ENCODE results near the gene FOSL2.

Gene FOSL2

GRCh38 chr2:28413899-28414295, 21.2 kb downstream of the FOSL2 start:
- peak; percentile 19 for DNase-seq

DNA sequence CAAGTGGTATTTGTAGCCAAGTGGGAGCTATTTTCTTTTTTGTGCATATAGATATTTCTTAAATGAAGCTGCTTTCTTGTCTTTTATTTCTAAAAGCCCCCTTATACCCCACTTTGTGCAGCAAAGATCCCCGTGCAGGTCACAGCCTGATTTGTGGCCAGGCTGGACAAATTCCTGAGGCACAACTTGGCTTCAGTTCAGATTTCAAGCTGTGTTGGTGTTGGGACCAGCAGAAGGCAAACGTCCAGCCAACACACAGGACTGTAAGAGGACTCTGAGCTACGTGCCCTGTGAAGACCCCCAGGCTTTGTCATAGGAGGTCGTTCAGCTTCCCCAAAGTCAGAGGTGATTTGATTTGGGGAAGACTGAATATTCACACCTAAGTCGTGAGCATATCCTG, 21.9 kb downstream of the FOSL2 start:
- no peak for DNase-seq

DNA sequence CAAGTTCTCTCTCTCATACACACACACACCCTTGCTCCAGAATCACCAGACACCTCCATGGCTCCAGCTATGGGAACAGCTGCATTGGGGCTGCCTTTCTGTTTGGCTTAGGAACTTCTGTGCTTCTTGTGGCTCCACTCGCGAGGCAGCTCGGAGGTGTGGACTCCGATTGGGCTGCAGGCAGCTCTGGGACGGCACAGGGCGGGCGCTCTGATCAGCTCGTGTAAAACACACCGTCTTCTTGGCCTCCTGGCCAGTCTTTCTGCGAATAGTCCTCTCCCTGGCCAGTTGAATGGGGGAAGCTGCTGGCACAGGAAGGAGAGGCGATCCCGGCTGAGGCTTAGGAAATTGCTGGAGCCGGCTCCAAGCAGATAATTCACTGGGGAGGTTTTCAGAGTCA, 22.4 kb downstream of the FOSL2 start:
- DNase-seq: peak; percentile 27

DNA sequence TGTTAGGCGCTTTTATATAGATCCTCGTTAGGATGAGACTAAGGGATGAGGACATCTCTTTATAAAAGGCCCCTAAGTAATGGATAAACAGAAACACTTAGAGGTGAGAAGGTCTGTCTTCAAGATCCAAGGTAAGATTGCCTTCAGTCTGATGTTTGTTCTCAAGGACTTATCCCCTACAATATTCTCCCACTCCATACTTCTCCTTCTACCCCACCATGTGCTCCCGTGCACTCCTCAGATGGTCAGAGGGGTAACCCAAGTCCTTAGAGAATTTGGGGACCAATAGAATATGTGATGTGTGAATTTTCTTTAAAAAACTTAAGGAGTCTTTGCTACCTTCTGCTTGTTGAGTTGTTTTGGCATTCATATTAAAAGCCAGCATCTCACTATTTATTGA, 23.1 kb downstream of the FOSL2 start:
- DNase-seq: no peak

GRCh38 chr2:28419003-28419402, 26.3 kb downstream of the FOSL2 start:
- DNase-seq: no peak

DNA sequence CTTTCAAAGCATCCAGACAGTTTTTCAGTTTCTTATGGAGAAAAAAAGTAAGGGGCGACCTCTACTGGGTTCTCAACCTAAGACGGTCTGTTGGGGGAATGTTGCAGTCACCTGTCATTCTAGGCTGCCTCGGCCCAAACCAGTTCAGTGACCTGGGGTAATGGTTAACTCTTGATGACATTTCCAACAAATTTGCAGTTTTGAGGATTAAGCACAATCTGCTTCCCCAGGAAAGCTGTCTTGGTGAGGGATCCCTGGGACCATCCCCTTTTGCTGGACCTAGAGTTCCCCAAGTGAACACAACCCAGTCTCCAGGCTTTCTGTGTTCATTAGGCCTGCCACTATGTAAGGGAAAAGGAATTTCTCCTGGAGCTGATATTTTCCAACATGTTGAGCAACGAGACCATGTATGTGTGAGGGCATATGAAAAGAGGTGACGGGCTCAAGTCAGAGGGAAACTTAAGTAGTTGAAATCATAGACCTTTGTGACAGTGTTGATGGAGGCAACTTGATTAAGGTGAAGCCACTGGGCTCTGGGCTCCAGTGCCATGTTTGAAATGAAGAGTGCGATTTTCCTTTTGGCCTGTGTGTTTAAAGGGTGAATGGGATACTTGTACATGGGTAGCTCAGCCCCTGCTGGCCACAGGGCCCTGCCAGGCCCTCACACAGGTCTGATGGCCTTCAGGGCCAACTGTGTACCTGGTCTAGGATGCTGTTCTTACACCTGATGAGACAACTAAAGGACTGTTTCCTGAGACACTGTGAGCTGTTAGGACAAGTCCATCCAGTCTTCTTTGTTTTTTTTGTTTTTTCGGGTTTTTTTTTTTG, 27.0 kb downstream of the FOSL2 start:
- DNase-seq: peak; percentile 23

GRCh38 chr2:28420722-28421121, 28.1 kb downstream of the FOSL2 start:
- no peak for DNase-seq

DNA sequence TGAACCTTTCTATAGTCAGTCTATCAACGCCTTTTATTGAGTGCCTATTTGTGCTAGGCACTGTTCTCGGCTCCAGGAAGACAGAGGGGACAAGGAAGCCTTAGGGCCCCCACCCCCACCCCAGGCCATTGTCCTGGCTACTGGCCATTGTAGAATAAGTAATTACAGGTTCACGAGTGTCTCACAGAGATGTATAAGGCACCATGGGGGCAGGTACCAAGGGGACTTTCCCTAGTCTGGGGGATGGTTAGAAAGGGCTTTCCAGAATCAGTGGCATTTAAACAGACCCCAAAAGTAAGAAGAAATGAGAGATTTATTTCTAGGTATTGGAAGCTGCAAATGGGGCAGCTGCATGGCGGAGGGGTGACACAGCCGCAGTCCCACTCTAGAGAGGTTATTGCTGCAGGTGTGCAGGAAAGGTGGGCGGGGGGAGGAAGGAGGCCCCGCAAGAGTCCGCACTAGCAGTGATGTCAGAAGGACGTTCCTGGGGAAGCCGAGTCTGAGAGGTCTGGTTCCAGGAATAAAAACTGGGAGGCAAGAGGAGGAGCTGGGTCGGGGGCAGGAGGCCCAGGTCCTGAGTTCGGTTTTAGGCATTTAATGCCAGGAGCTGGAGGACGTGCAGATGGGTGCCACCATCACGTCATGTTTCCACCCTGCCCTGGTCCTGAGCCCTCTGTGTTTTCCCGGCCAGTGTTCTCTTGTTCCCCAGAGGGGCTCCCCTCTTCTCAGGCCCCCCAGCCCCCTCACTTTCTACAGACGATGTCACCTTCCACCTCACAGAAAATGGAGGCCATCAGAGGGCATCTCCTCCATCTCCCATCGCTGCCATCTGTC, 30.5 kb downstream of the FOSL2 start:
- DNase-seq: peak; percentile 21

GRCh38 chr2:28423856-28424605, 31.4 kb downstream of the FOSL2 start:
- DNase-seq: peak; percentile 31

DNA sequence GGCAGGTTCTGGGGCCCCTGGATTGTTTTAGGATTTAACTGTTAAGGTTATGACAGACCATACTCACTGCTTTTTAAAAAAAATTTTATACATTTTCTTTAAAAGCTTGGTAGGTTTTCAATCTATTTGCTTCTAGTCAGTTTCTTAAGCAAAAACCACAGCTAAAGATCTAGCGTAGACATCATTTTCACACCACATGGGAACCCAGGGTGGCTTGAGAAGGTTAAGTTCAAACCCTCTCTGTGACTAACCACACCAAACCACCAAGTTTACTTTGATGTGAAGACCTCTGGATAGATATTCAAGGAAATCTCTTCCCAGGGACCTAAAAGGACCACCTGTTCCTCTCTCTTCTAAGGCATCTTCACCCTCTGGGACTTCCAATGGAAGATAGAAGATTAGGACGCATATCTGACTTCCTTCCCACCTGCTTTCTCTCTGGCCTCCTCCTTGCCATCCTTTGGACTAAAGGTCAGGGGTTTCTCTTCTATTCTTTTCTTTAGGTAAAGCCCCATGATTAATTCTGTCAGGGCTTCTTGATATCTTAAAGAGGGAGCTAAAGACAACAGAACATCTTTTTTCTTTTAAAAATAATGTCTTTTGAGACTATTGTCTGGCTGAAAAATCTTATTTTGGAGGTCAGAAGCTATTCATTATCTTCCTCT, 32.3 kb downstream of the FOSL2 start:
- DNase-seq: peak; percentile 31

- DNase-seq: no peak
These were observed 32.8 kb downstream of the FOSL2 start for GRCh38 chr2:28425464-28425835.

DNA sequence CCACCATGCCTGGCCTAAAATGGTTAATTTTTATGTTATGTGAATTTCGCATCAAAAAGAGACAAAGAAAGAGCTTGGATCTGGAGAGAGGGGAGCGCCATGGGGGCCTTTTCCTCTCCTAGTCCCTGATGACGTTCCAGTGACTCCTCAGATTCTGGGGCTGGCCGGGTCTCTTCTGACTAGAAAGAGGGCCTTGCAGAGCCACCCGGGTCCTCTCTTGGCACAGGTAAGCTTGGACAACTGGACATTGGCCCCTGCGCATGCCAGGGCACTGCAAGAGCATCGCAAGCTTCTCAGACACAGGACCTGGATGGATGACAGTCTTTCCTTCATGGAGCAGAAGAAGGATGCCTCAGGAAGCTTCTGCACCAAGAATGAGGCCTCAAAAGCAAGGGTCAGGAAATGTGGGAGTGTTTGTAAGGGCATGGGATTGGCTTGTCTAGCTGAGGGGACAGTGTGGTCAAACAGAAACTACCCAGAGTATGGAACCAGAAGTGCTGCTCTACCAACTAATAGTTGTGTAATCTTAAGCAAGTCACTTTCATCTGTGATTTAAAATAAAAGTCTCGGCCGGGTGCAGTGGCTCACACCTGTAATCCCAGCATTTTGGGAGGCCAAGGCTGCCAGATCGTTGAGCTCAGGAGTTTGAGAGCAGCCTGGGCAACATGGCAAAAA, 35.2 kb downstream of the FOSL2 start:
- no peak for DNase-seq

GRCh38 chr2:28428486-28428885, 35.8 kb downstream of the FOSL2 start:
- DNase-seq: no peak

DNA sequence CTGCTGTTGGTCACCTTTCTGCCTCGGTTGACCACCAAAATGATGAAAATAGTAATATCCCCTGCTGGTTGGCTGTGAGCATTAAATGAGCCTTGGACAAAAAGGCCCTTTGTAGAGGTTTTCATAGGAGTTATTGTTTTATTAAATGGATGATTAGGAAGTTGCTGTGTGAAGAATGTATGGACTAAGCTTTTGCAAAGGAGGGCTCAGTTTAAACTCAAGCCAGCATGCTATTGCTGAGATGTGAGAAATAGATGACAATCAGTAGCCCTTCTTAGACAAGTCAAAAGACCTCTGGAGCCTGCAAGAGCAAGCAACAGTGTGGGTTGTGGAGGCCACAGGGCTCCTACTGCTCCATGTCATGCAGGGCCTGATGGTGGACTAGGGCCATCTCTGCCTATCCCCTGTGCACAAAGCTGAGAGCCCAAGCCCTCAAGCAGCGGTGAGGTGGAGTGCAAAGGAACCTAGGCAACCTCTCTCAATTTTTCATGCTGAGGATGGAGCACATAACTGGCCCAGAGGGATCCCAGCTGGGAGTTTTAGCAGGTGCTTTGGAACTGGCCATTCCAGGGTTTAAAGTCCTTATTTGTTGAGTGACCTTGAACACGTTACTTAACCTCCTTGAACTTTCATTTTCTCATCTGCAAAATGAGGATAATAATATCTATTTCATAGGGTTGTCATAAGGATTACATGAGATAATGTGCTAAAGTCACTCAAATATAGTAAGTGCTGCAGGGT, 37.1 kb downstream of the FOSL2 start:
- no peak for DNase-seq

- DNase-seq: no peak
These were observed 37.7 kb downstream of the FOSL2 start for GRCh38 chr2:28430377-28430765.

- DNase-seq: no peak
These were observed 38.2 kb downstream of the FOSL2 start for GRCh38 chr2:28430788-28431418.

GRCh38 chr2:28431741-28432140, 39.1 kb downstream of the FOSL2 start:
- DNase-seq: no peak

- DNase-seq: no peak
These were observed 39.7 kb downstream of the FOSL2 start for GRCh38 chr2:28432362-28432761.

GRCh38 chr2:28433215-28433614, 40.6 kb downstream of the FOSL2 start:
- no peak for DNase-seq

GRCh38 chr2:28433935-28434599, 41.4 kb downstream of the FOSL2 start:
- no peak for DNase-seq

DNA sequence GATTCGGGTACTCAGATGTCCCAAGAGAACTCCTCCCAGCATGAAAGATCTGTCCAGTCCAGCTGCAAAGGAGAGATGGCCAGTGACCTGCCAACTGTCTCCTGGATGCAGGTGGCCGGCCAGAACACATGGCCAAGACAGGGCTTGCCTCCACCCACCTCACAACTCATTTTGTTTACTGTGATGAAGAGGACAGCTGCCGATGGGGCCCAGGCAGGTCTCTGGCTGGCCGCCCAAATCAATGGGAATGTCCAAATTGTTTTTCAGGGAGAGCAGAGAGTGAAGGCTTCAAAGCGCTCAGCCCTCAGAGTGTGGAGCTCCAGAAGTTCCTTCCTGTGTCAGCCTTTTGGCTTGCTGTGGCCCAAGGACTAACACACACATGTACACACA, 41.9 kb downstream of the FOSL2 start:
- DNase-seq: no peak

Measured in activated CD4-positive, CD25-positive, alpha-beta regulatory T cell treated with anti-CD3 and anti-CD28 coated beads, Interleukin-2, amount 50 U/mL, for 72 hours (primary cell).